ENCODE measurements around the gene RXRA.

Gene RXRA

GRCh38 chr9:134370638-134371037, 44.4 kb downstream of the RXRA start:
- FAIRE-seq, result no peak

DNA sequence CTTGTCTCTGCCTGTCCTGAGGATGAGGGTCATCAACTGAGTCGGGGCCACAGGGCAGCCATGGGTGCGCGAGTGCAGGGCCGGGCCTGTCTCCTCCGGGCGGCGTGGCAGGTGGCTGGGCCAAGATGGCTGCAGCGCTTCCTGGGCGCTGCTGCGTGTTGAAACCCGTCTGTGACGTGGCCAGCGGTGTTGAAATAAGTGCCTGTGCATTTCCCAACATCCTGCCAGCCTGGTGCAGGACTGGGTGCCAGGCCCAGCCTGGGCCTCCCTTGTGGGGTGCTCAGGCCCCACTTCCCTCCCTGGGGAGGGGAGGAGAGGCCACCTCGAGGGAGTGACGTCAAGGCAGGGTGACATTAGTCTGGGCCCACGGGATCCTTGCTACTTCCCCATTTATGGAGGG, 45.5 kb downstream of the RXRA start:
- FAIRE-seq, result no peak

DNA sequence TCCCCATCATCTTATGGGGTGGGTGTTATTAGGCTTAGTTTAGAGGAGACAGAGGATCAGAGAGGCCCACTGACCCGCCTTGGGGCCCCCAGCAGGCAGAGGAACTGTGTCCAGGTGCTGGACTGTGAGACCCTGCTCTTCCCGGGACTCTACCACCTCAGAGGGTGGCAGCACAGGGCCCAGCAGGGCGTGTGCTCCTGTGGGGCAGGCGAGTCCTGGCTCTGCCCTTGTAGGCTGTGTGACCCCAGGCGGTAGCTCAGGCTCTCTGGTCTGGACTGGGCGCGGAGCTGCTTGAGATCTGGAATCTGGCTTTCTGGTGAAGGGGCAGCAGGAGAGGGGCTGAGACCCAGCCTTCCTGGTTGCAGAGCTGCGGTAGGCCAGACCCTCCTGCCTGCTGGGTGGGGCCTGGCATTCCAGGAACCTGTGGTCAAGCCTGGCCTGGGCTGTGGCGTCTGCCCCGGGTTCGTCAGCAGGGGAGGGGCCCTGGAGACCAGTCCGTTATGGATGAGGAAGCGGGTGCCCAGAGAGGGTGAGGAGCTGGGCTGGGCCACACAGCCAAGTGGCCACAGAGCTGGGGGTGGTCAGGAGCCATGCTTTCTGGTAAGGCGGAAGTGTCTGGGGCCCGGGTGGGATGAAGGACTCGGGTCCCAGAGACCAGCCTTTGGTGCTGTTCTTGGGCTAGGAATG, 46.5 kb downstream of the RXRA start:
- no peak for FAIRE-seq

GRCh38 chr9:134373269-134373668, 47.0 kb downstream of the RXRA start:
- FAIRE-seq, result no peak

DNA sequence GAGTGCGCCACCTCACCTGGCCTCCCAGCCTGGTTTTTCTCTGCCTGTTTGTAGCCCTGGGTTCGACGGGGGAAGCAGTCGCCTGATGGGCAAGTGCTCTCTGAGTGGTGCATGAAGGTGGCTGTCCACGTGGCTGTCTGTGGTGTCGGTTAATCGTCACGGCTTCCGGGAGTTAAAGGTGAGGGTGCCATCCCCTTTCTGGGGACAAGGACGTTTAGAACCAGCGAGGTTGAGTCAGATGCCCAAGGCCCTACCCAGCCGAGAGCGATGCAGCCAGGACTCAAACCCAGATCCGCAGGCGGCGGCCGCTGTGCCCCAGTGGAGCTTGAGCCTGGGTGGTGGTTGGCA, 47.7 kb downstream of the RXRA start:
- FAIRE-seq, result no peak

- no peak for FAIRE-seq
Observed at GRCh38 chr9:134374301-134375010, 48.2 kb downstream of the RXRA start.

- FAIRE-seq, result no peak
Observed at GRCh38 chr9:134375011-134375390, 48.7 kb downstream of the RXRA start.

GRCh38 chr9:134375430-134376385, 49.5 kb downstream of the RXRA start:
- FAIRE-seq, result no peak

DNA sequence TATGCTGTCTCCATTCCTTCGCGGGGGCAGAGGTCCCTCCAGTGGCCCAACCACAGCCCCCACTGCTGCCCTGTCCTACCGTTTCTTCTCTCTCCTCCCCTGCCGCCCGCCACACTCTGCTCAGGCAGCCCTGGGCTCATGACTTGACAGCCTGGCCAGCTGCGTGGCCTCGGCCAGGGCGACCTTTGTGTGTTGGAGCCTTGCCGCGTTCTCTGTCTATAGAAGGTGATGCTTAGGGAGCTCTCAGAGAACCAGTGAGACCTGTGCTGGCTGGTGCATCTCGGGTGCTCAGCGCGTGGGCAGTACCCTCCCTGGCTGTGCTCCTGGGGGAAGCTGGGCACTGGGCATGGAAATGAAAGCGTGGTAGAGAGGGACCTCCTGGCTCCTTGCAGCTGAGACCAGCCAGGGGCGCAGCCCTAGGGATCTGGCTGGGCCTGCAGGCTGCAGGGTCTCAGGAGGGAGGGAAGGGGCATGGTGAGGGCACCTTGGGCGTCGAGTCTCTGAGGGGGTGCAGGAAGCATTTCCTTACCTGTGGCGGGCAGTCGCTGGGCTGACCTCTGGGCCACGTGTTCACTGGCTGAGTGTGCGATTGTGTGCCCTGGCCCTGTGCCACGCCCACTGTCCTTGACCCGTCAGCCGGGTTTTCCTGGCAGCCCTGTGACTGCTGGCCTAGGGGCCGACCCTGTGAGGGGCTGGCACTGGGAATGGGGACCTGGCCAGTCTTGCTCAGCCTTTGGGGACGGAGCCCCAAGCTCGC, 50.3 kb downstream of the RXRA start:
- FAIRE-seq, result no peak

GRCh38 chr9:134377143-134377484, 50.9 kb downstream of the RXRA start:
- FAIRE-seq, result no peak

- no peak for FAIRE-seq
Observed at GRCh38 chr9:134377976-134378375, 51.7 kb downstream of the RXRA start.

DNA sequence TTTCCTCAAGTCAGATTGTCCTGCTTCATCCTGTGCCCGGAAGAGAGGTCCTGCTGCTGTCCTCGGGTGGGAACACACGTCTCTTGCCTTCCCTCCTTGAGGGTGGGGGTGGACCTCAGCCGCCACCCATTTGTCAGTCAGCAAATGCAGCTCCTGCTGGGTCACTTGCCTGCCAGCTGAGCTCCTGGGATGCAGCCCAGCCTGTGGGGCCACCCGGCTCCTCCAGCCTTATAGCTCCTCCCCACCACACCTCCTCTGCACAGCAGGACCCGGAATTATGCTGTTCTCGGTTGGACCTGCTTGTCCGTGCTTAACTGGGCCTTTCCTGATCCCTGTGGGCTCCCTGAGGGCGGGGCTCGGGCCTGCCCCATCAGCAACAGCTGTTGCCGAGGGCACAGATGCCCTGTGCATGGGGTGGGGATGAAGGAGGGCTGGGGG, 52.7 kb downstream of the RXRA start:
- no peak for FAIRE-seq

- no peak for FAIRE-seq
Observed at GRCh38 chr9:134379831-134380365, 53.6 kb downstream of the RXRA start.

- FAIRE-seq, result no peak
Observed at GRCh38 chr9:134380542-134381271, 54.5 kb downstream of the RXRA start.

GRCh38 chr9:134381272-134381661, 55.0 kb downstream of the RXRA start:
- FAIRE-seq, result no peak

DNA sequence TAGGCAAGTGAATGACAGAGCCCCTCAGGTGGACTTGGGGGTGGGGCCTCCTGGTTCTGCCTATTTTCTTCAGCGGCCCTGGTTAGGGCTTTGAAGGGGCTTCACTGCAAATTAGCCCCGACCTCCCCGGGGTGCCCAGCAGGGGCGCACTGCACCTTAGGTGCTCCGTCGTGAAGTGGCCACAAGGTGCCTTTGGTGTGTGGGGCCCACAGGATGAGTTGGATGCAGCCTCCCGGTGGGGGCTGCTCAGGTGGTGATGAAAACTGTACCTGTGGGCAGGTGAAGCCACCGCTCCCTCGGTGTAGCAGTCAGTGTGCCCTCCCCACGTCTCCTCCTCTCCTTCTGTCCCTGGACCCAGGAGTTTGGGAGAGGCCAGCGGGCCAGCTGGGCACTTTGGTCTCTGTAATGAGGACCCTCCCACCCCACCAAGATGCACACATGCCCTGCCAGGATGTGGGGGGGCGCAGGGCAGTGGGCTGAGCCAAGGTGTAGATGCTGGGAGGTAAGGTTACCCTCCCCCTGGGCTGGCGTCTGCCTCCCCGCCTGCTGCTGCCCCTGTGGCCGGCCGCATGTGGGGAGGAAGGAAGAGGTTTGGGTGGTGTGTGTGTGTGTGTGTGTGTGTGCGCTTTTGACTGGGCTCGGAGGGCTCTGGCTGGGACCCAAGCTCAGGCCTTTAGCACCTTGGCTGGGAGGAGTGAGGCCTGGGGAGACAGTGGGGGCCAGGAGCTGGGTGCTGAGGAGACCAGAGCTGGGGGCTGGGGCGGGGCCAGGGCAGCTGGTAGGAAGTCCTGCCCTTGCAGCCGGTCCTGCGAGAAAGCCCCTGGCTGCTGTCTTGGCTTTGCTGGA, 55.6 kb downstream of the RXRA start:
- FAIRE-seq, result no peak

DNA sequence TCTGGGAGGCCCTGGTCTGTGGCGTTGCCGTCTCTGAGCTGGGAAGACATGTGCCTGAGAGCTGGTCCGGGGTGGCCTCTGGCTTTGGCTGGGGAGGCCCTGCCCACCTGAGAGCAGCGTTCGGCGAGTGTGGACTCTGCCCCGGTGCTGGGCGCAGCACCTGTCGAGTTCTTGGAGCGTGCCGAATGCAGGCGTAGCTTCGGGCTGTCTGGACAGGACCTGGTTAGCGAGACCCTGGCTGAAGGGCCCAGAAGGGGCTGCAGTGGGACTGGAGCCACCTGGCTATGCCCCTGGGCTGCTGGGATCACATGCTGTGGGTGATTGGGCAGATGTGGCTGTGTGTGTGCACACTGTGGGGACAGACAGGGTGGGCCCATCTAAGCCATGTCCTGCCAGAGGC, 56.5 kb downstream of the RXRA start:
- no peak for FAIRE-seq

GRCh38 chr9:134383148-134383547, 56.9 kb downstream of the RXRA start:
- no peak for FAIRE-seq

DNA sequence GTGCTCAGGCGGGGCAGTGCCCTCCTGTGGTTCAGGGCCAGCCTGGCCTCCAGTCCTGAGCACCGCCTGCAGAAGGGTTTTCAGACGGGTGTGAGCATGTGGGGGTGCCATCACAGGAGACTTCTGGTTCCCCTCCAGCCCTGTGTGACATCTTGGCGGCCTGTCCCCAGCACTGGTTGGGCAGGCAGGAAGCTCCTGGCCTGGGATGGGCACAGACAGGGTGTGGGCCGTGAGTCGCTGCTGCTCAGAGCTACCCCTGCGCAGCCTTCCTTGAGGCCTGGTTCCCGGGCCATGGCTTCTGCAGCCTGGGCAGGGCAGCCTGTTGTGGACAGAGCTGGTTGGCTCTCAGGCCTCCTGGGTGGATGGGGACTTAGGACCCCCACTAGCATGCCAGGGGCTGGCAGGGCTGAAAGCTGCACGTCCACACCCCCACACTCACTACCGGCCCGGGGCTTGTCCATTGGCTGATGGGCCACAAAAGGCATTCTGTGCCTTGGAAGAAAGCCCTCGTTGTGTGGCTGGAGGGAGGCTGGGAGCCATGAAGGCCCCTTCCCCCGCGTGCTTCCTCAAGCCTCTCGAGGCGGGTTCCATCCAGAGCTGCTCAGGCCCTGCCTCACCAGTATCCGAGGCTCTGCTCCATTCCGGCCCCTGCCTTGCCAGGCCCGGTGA, 58.7 kb downstream of the RXRA start:
- no peak for FAIRE-seq

- FAIRE-seq, result no peak
Observed at GRCh38 chr9:134385915-134386314, 59.7 kb downstream of the RXRA start.
